Medulla oblongata (tissue), 1 donor: Measurements from ENCODE around the gene ATP8A2.

Source experiments
- DNase-seq: peaks from one replicate; pipeline ENCODE4 v3.0.0-alpha.2; 2015; ENCODE audit errors: extremely low spot score

Gene ATP8A2

GRCh38 chr13:25729201-25729600 lies 357.4 kb downstream of the ATP8A2 start:
- no peak for DNase-seq

- DNase-seq: no peak
These were observed 359.3 kb downstream of the ATP8A2 start for GRCh38 chr13:25731037-25731436.

- DNase-seq: no peak
These were observed 359.8 kb downstream of the ATP8A2 start for GRCh38 chr13:25731536-25731935.

- DNase-seq: no peak
These were observed 360.5 kb downstream of the ATP8A2 start for GRCh38 chr13:25732111-25732865.

GRCh38 chr13:25733001-25733491 lies 361.3 kb downstream of the ATP8A2 start:
- no peak for DNase-seq

- DNase-seq: no peak
These were observed 362.1 kb downstream of the ATP8A2 start for GRCh38 chr13:25733696-25734435.

GRCh38 chr13:25738342-25739196 lies 366.8 kb downstream of the ATP8A2 start:
- DNase-seq: no peak

GRCh38 chr13:25739376-25739775 lies 367.6 kb downstream of the ATP8A2 start:
- DNase-seq: no peak

- no peak for DNase-seq
These were observed 370.0 kb downstream of the ATP8A2 start for GRCh38 chr13:25741796-25742195.

GRCh38 chr13:25742220-25742619 lies 370.4 kb downstream of the ATP8A2 start:
- no peak for DNase-seq

GRCh38 chr13:25743421-25743820 lies 371.6 kb downstream of the ATP8A2 start:
- no peak for DNase-seq

- DNase-seq: no peak
These were observed 372.4 kb downstream of the ATP8A2 start for GRCh38 chr13:25744178-25744577.

- DNase-seq: no peak
These were observed 374.4 kb downstream of the ATP8A2 start for GRCh38 chr13:25746131-25746530.

GRCh38 chr13:25752957-25753551 lies 381.3 kb downstream of the ATP8A2 start:
- DNase-seq: no peak

GRCh38 chr13:25753976-25754375 lies 382.2 kb downstream of the ATP8A2 start:
- DNase-seq: no peak

GRCh38 chr13:25756251-25756650 lies 384.5 kb downstream of the ATP8A2 start:
- DNase-seq: no peak

- no peak for DNase-seq
These were observed 385.1 kb downstream of the ATP8A2 start for GRCh38 chr13:25756912-25757311.

- no peak for DNase-seq
These were observed 389.3 kb downstream of the ATP8A2 start for GRCh38 chr13:25761041-25761440.

GRCh38 chr13:25762281-25762680 lies 390.5 kb downstream of the ATP8A2 start:
- DNase-seq: no peak

- DNase-seq: no peak
These were observed 391.1 kb downstream of the ATP8A2 start for GRCh38 chr13:25762795-25763377.

- DNase-seq: no peak
These were observed 392.6 kb downstream of the ATP8A2 start for GRCh38 chr13:25764378-25764777.
